ENCODE data around the gene CCDC171. TPM values are rescaled to one million over a fixed set of nuclear protein-coding genes. Genes with fewer than 3 reads are reported as not detected.
"Not testable (repeated sequence)": the region's sequence is repeated elsewhere in the genome, so short reads cannot be mapped to it uniquely, and the experiment has no call there.

Gene CCDC171
- total and polyA plus RNA-seq, 5 donors from 2014 or later: 0.05 to 1.1 (median 0.29) TPM

GRCh38 chr9:15769547-15769946 is 216.7 kb downstream of the CCDC171 start:
- Histone ChIP-seq H3K27me3 (ENCODE audit: control insufficient read depth, insufficient read depth, low read length) (no peaks in the 10 kb centered on the region), H3K4me1 (ENCODE audit: control insufficient read depth, insufficient read depth, low read length, poor library complexity, severe bottlenecking) (no peaks in the 10 kb centered on the region), H3K9me3 (ENCODE audit: control insufficient read depth in 2 of 2, low read length in 2 of 2) (no peaks in the 10 kb centered on the region), H3K36me3 (ENCODE audit: control insufficient read depth, insufficient read depth, low read length) (no peaks in the 10 kb centered on the region), H3K4me3 (ENCODE audit: low read depth, low read length) (no peak overlapping the region), H3K27ac (ENCODE audit: insufficient read depth, low read length, poor library complexity, severe bottlenecking) (no peak overlapping the region)
- no peaks in the 10 kb centered on the region for H3K4me1 Mint-ChIP-seq
- H3K27me3 Mint-ChIP-seq: no peaks in the 10 kb centered on the region
- H3K36me3 Mint-ChIP-seq: no peaks in the 10 kb centered on the region
- no peak overlapping the region for H3K4me3 Mint-ChIP-seq
- H3K9me3 Mint-ChIP-seq: peaks cover 0 to 5% (median 0%) of the 10 kb centered on the region in 7 donors
- H3K27ac Mint-ChIP-seq: no peak overlapping the region
- DNase-seq (no peak), ATAC-seq (ENCODE audit: low read depth in 2 of 2) (no peak)

GRCh38 chr9:15778861-15779260 is 226.0 kb downstream of the CCDC171 start:
- H3K27me3 ChIP-seq (ENCODE audit: control insufficient read depth, insufficient read depth, low read length): no peaks in the 10 kb centered on the region
- H3K36me3 ChIP-seq (ENCODE audit: control insufficient read depth, insufficient read depth, low read length): no peaks in the 10 kb centered on the region
- Mint-ChIP-seq H3K36me3 (no peaks in the 10 kb centered on the region), H3K27me3 (no peaks in the 10 kb centered on the region), H3K4me1 (no peaks in the 10 kb centered on the region), H3K9me3 (no peaks in the 10 kb centered on the region), H3K27ac (no peak overlapping the region), H3K4me3 (no peak overlapping the region)
- H3K4me1 ChIP-seq (ENCODE audit: control insufficient read depth, insufficient read depth, low read length, poor library complexity, severe bottlenecking): no peaks in the 10 kb centered on the region
- DNase-seq: no peak
- H3K9me3 ChIP-seq (ENCODE audit: control insufficient read depth in 2 of 2, low read length in 2 of 2): no peaks in the 10 kb centered on the region
- ATAC-seq (ENCODE audit: low read depth in 2 of 2): no peak
- H3K27ac ChIP-seq (ENCODE audit: insufficient read depth, low read length, poor library complexity, severe bottlenecking): no peak overlapping the region
- H3K4me3 ChIP-seq (ENCODE audit: low read depth, low read length): no peak overlapping the region

- H3K27ac Mint-ChIP-seq: no peak overlapping the region
- no peaks in the 10 kb centered on the region for H3K27me3 Mint-ChIP-seq
Observed at GRCh38 chr9:15782106-15782505, 229.3 kb downstream of the CCDC171 start.

GRCh38 chr9:15785584-15785983 is 232.7 kb downstream of the CCDC171 start:
- H3K4me3 Mint-ChIP-seq: no peak overlapping the region
- Histone ChIP-seq H3K27ac (ENCODE audit: insufficient read depth, low read length, poor library complexity, severe bottlenecking) (no peak overlapping the region), H3K36me3 (ENCODE audit: control insufficient read depth, insufficient read depth, low read length) (no peaks in the 10 kb centered on the region), H3K4me3 (ENCODE audit: low read depth, low read length) (no peak overlapping the region), H3K9me3 (ENCODE audit: control insufficient read depth in 2 of 2, low read length in 2 of 2) (no peaks in the 10 kb centered on the region), H3K27me3 (ENCODE audit: control insufficient read depth, insufficient read depth, low read length) (no peaks in the 10 kb centered on the region), H3K4me1 (ENCODE audit: control insufficient read depth, insufficient read depth, low read length, poor library complexity, severe bottlenecking) (no peaks in the 10 kb centered on the region)
- no peaks in the 10 kb centered on the region for H3K9me3 Mint-ChIP-seq
- ATAC-seq (ENCODE audit: low read depth in 2 of 2) (no peak), DNase-seq (no peak)
- H3K27me3 Mint-ChIP-seq: no peaks in the 10 kb centered on the region
- no peak overlapping the region for H3K27ac Mint-ChIP-seq
- peaks cover 5% of the 10 kb centered on the region for H3K36me3 Mint-ChIP-seq
- no peaks in the 10 kb centered on the region for H3K4me1 Mint-ChIP-seq

More at GRCh38 chr9:15782106-15782505, 229.3 kb downstream of the CCDC171 start:
- Histone ChIP-seq H3K4me1 (ENCODE audit: control insufficient read depth, insufficient read depth, low read length, poor library complexity, severe bottlenecking) (no peaks in the 10 kb centered on the region), H3K36me3 (ENCODE audit: control insufficient read depth, insufficient read depth, low read length) (no peaks in the 10 kb centered on the region), H3K27ac (ENCODE audit: insufficient read depth, low read length, poor library complexity, severe bottlenecking) (no peak overlapping the region), H3K27me3 (ENCODE audit: control insufficient read depth, insufficient read depth, low read length) (no peaks in the 10 kb centered on the region), H3K4me3 (ENCODE audit: low read depth, low read length) (no peak overlapping the region), H3K9me3 (ENCODE audit: control insufficient read depth in 2 of 2, low read length in 2 of 2) (no peaks in the 10 kb centered on the region)
- Mint-ChIP-seq H3K36me3 (peaks cover 5% of the 10 kb centered on the region), H3K4me3 (no peak overlapping the region), H3K4me1 (no peaks in the 10 kb centered on the region), H3K9me3 (no peaks in the 10 kb centered on the region)
- ATAC-seq (ENCODE audit: low read depth in 2 of 2) (no peak), DNase-seq (no peak)

- Histone ChIP-seq H3K27ac (ENCODE audit: insufficient read depth, low read length, poor library complexity, severe bottlenecking) (no peak overlapping the region), H3K4me1 (ENCODE audit: control insufficient read depth, insufficient read depth, low read length, poor library complexity, severe bottlenecking) (no peaks in the 10 kb centered on the region), H3K4me3 (ENCODE audit: low read depth, low read length) (no peak overlapping the region), H3K36me3 (ENCODE audit: control insufficient read depth, insufficient read depth, low read length) (no peaks in the 10 kb centered on the region), H3K9me3 (ENCODE audit: control insufficient read depth in 2 of 2, low read length in 2 of 2) (no peaks in the 10 kb centered on the region), H3K27me3 (ENCODE audit: control insufficient read depth, insufficient read depth, low read length) (no peaks in the 10 kb centered on the region)
- H3K36me3 Mint-ChIP-seq: peaks cover 5% of the 10 kb centered on the region
- DNase-seq: no peak
- no peaks in the 10 kb centered on the region for H3K9me3 Mint-ChIP-seq
- no peaks in the 10 kb centered on the region for H3K27me3 Mint-ChIP-seq
- H3K4me1 Mint-ChIP-seq: no peaks in the 10 kb centered on the region
- no peak overlapping the region for H3K4me3 Mint-ChIP-seq
- ATAC-seq (ENCODE audit: low read depth in 2 of 2): no peak
- no peak overlapping the region for H3K27ac Mint-ChIP-seq
Observed at GRCh38 chr9:15786616-15787015, 233.8 kb downstream of the CCDC171 start.

GRCh38 chr9:15810219-15810899 is 257.5 kb downstream of the CCDC171 start:
- H3K4me1 Mint-ChIP-seq; H3K4me3 Mint-ChIP-seq; H3K27me3 Mint-ChIP-seq; H3K4me3 ChIP-seq (ENCODE audit: low read depth, low read length); H3K27ac Mint-ChIP-seq; DNase-seq; ATAC-seq (ENCODE audit: low read depth in 2 of 2); H3K36me3 ChIP-seq (ENCODE audit: control insufficient read depth, insufficient read depth, low read length); H3K27ac ChIP-seq (ENCODE audit: insufficient read depth, low read length, poor library complexity, severe bottlenecking); H3K4me1 ChIP-seq (ENCODE audit: control insufficient read depth, insufficient read depth, low read length, poor library complexity, severe bottlenecking); H3K9me3 ChIP-seq (ENCODE audit: control insufficient read depth in 2 of 2, low read length in 2 of 2); H3K27me3 ChIP-seq (ENCODE audit: control insufficient read depth, insufficient read depth, low read length); H3K36me3 Mint-ChIP-seq: not testable (repeated sequence)
- peaks cover 6 to 19% (median 8%) of the 10 kb centered on the region in 7 donors for H3K9me3 Mint-ChIP-seq

GRCh38 chr9:15813076-15813475 is 260.2 kb downstream of the CCDC171 start:
- no peaks in the 10 kb centered on the region for H3K4me1 Mint-ChIP-seq
- Histone ChIP-seq H3K27ac (ENCODE audit: insufficient read depth, low read length, poor library complexity, severe bottlenecking) (no peak overlapping the region), H3K9me3 (ENCODE audit: control insufficient read depth in 2 of 2, low read length in 2 of 2) (no peaks in the 10 kb centered on the region), H3K4me1 (ENCODE audit: control insufficient read depth, insufficient read depth, low read length, poor library complexity, severe bottlenecking) (no peaks in the 10 kb centered on the region), H3K4me3 (ENCODE audit: low read depth, low read length) (no peak overlapping the region), H3K27me3 (ENCODE audit: control insufficient read depth, insufficient read depth, low read length) (no peaks in the 10 kb centered on the region), H3K36me3 (ENCODE audit: control insufficient read depth, insufficient read depth, low read length) (no peaks in the 10 kb centered on the region)
- no peaks in the 10 kb centered on the region for H3K27me3 Mint-ChIP-seq
- H3K4me3 Mint-ChIP-seq: no peak overlapping the region
- peaks cover 0 to 8% (median 4%) of the 10 kb centered on the region in 7 donors for H3K9me3 Mint-ChIP-seq
- H3K27ac Mint-ChIP-seq: no peak overlapping the region
- DNase-seq (no peak), ATAC-seq (ENCODE audit: low read depth in 2 of 2) (no peak)
- H3K36me3 Mint-ChIP-seq: peaks cover 5% of the 10 kb centered on the region

- peaks cover 0 to 9% (median 0%) of the 10 kb centered on the region in 7 donors for H3K9me3 Mint-ChIP-seq
- DNase-seq (no peak), ATAC-seq (ENCODE audit: low read depth in 2 of 2) (no peak)
- no peak overlapping the region for H3K27ac Mint-ChIP-seq
- no peaks in the 10 kb centered on the region for H3K9me3 ChIP-seq (ENCODE audit: control insufficient read depth in 2 of 2, low read length in 2 of 2)
- no peak overlapping the region for H3K4me3 ChIP-seq (ENCODE audit: low read depth, low read length)
- H3K27me3 ChIP-seq (ENCODE audit: control insufficient read depth, insufficient read depth, low read length): no peaks in the 10 kb centered on the region
- H3K27ac ChIP-seq (ENCODE audit: insufficient read depth, low read length, poor library complexity, severe bottlenecking): no peak overlapping the region
- H3K27me3 Mint-ChIP-seq: no peaks in the 10 kb centered on the region
- no peaks in the 10 kb centered on the region for H3K36me3 Mint-ChIP-seq
- no peaks in the 10 kb centered on the region for H3K4me1 Mint-ChIP-seq
- H3K4me3 Mint-ChIP-seq: no peak overlapping the region
- no peaks in the 10 kb centered on the region for H3K36me3 ChIP-seq (ENCODE audit: control insufficient read depth, insufficient read depth, low read length)
- H3K4me1 ChIP-seq (ENCODE audit: control insufficient read depth, insufficient read depth, low read length, poor library complexity, severe bottlenecking): no peaks in the 10 kb centered on the region
Observed at GRCh38 chr9:15824310-15824709, 271.5 kb downstream of the CCDC171 start.

Data from CD4-positive, CD25-positive, alpha-beta regulatory T cell (primary cell).